H9 (cell line): ENCODE results near the gene CCDC182. TPM values are rescaled to one million over a fixed set of nuclear protein-coding genes. Genes with fewer than 3 reads are reported as not detected.

ENCODE experiments used
- DNase-seq: peaks from one replicate; pipeline ENCODE4 v3.0.0-alpha.2; 2017
- H2AFZ ChIP-seq: one replicate; pipeline ENCODE4 v1.6.1; 2013; ENCODE audit warnings: mild to moderate bottlenecking, low read length, control low read depth, moderate library complexity
- H2AK5ac ChIP-seq: 2 replicates; pipeline ENCODE4 v1.6.1; 2013; ENCODE audit warnings: low read length, control low read depth, mixed read lengths; ENCODE audit not compliant: insufficient read length
- H2BK120ac ChIP-seq: one replicate; pipeline ENCODE4 v1.6.1; 2013; ENCODE audit warnings: low read depth, mild to moderate bottlenecking, low read length, control low read depth, inconsistent platforms; ENCODE audit not compliant: poor library complexity, severe bottlenecking
- H2BK12ac ChIP-seq: 2 replicates; pipeline ENCODE4 v1.6.1; 2013; ENCODE audit warnings: low read length, control low read depth, mixed read lengths, low read depth; ENCODE audit not compliant: insufficient read length
- H2BK15ac ChIP-seq: 2 replicates; pipeline ENCODE4 v1.6.1; 2013; ENCODE audit warnings: low read depth, low read length, control low read depth
- H2BK20ac ChIP-seq: one replicate; pipeline ENCODE4 v1.6.1; 2013; ENCODE audit warnings: low read depth, mild to moderate bottlenecking, low read length, control low read depth, inconsistent platforms; ENCODE audit not compliant: poor library complexity, severe bottlenecking
- H2BK5ac ChIP-seq: 2 replicates; pipeline ENCODE4 v1.6.1; 2013; ENCODE audit warnings: low read length, control low read depth, mixed read lengths; ENCODE audit not compliant: insufficient read length
- H3K14ac ChIP-seq: 2 replicates; pipeline ENCODE4 v1.6.1; 2013; ENCODE audit warnings: low read length, control low read depth; ENCODE audit not compliant: insufficient read depth
- H3K18ac ChIP-seq: 2 replicates; pipeline ENCODE4 v1.6.1; 2013; ENCODE audit warnings: low read depth, mild to moderate bottlenecking, mixed read lengths, low read length, control low read depth; ENCODE audit not compliant: insufficient read length
- H3K23ac ChIP-seq: 2 replicates; pipeline ENCODE4 v1.6.1; 2013; ENCODE audit warnings: low read length, control low read depth, mixed read lengths, low read depth; ENCODE audit not compliant: insufficient read length
- H3K23me2 ChIP-seq: 2 replicates; pipeline ENCODE4 v1.6.1; 2013; ENCODE audit warnings: low read depth, mild to moderate bottlenecking, mixed read lengths, low read length, control low read depth; ENCODE audit not compliant: insufficient read length, poor library complexity, severe bottlenecking
- H3K27ac ChIP-seq: 2 replicates; pipeline ENCODE4 v1.5.1; 2013; ENCODE audit warnings: low read length, control low read depth, mixed read lengths, low read depth; ENCODE audit not compliant: insufficient read length
- H3K27me3 ChIP-seq: 2 replicates; pipeline ENCODE4 v1.6.1; 2013; ENCODE audit warnings: low read length, control low read depth, inconsistent platforms; ENCODE audit not compliant: insufficient read depth
- H3K4ac ChIP-seq: 2 replicates; pipeline ENCODE4 v1.6.1; 2013; ENCODE audit warnings: low read depth, mild to moderate bottlenecking, control low read depth, inconsistent platforms, low read length, moderate library complexity
- H3K4me1 ChIP-seq: 2 replicates; pipeline ENCODE4 v1.6.1; 2013; ENCODE audit warnings: low read length, control low read depth, inconsistent platforms; ENCODE audit not compliant: insufficient read depth
- H3K4me2 ChIP-seq: 2 replicates; pipeline ENCODE4 v1.6.1; 2013; ENCODE audit warnings: low read length, control low read depth, mixed read lengths; ENCODE audit not compliant: insufficient read length, insufficient read depth
- H3K56ac ChIP-seq: 2 replicates; pipeline ENCODE4 v1.6.1; 2013; ENCODE audit warnings: low read depth, mild to moderate bottlenecking, mixed read lengths, low read length, control low read depth; ENCODE audit not compliant: insufficient read length
- H3K79me1 ChIP-seq: 2 replicates; pipeline ENCODE4 v1.6.1; 2013; ENCODE audit warnings: low read depth, mild to moderate bottlenecking, moderate library complexity, low read length, control low read depth, inconsistent platforms; ENCODE audit not compliant: insufficient read depth, poor library complexity, severe bottlenecking
- H3K79me2 ChIP-seq: 2 replicates; pipeline ENCODE4 v1.6.1; 2013; ENCODE audit warnings: low read length, control low read depth, inconsistent platforms; ENCODE audit not compliant: insufficient read depth
- H3K9ac ChIP-seq: 2 replicates; pipeline ENCODE4 v1.6.1; 2013; ENCODE audit warnings: low read length, control low read depth, mixed read lengths; ENCODE audit not compliant: insufficient read length; ENCODE audit errors: extremely low read depth
- H3K9me3 ChIP-seq: one replicate; pipeline ENCODE4 v1.6.1; 2013; ENCODE audit warnings: low read depth, low read length, inconsistent platforms; ENCODE audit not compliant: control insufficient read depth
- H3T11ph ChIP-seq: one replicate; pipeline ENCODE4 v1.6.1; 2013; ENCODE audit warnings: mild to moderate bottlenecking, low read length, control low read depth, inconsistent platforms
- H4K20me1 ChIP-seq: one replicate; pipeline ENCODE4 v1.6.1; 2013; ENCODE audit not compliant: control insufficient read depth, insufficient read length, insufficient read depth
- H4K5ac ChIP-seq: 2 replicates; pipeline ENCODE4 v1.6.1; 2013; ENCODE audit warnings: low read depth, mild to moderate bottlenecking, mixed read lengths, low read length, control low read depth; ENCODE audit not compliant: insufficient read length
- H4K8ac ChIP-seq: replicated peaks from 2 replicates; pipeline ENCODE4 v1.6.1; 2013; ENCODE audit warnings: low read length, control low read depth, mixed read lengths, low read depth; ENCODE audit not compliant: insufficient read length
- H4K91ac ChIP-seq: 2 replicates; pipeline ENCODE4 v1.6.1; 2013; ENCODE audit warnings: low read depth, mild to moderate bottlenecking, moderate library complexity, mixed read lengths, low read length, control low read depth; ENCODE audit not compliant: insufficient read length
- H3K27ac Mint-ChIP-seq, 3 experiments: 2 replicates in 2 of 3; 3 replicates in 1 of 3; pipeline ENCODE4 v1.8.0; 2020 to 2021; ENCODE audit warnings: mixed read lengths in 3 of 3, mild to moderate bottlenecking in 1 of 3, moderate library complexity in 1 of 3
- H3K27me3 Mint-ChIP-seq: 2 replicates; pipeline ENCODE4 v1.8.0; 2021; ENCODE audit warnings: low read depth, mild to moderate bottlenecking, moderate library complexity, mixed read lengths
- H3K36me3 Mint-ChIP-seq, 3 experiments: 2 replicates in 2 of 3; 3 replicates in 1 of 3; pipeline ENCODE4 v1.8.0; 2020 to 2021; ENCODE audit warnings: low read depth in 3 of 3, mixed read lengths in 3 of 3; ENCODE audit not compliant: insufficient read depth in 1 of 3
- H3K4me1 Mint-ChIP-seq, 2 experiments: 2 replicates each; pipeline ENCODE4 v1.8.0; 2020; ENCODE audit warnings: mixed read lengths in 2 of 2
- H3K4me3 Mint-ChIP-seq, 2 experiments: 2 replicates in 1 of 2; 3 replicates in 1 of 2; pipeline ENCODE4 v1.8.0; 2020 to 2021; ENCODE audit warnings: mild to moderate bottlenecking in 2 of 2, mixed read lengths in 2 of 2, moderate library complexity in 1 of 2
- H3K9me3 Mint-ChIP-seq, 2 experiments: 2 replicates in 1 of 2; 3 replicates in 1 of 2; pipeline ENCODE4 v1.8.0; 2020; ENCODE audit warnings: mild to moderate bottlenecking in 2 of 2, mixed read lengths in 2 of 2, moderate library complexity in 1 of 2
- CTCF ChIP-seq: fragments of 200-600 bp; sonication (generic); conservative IDR thresholded peaks from 3 replicates; pipeline ENCODE4 v1.8.0; 2021; ENCODE audit warnings: antibody characterized with exemption, mild to moderate bottlenecking
- WGBS: extraction: QIAGEN DNeasy Blood & Tissue Kit; methylation state at CpG from one replicate; pipeline ENCODE4 v1.1.7; 2013; ENCODE audit warnings: missing lambda C conversion rate, low lambda C conversion rate, mixed read lengths; ENCODE audit not compliant: insufficient read length; ENCODE audit errors: extremely low coverage; 5-methylcytosine and 5-hydroxymethylcytosine counted together
- total RNA-seq: library from RNA; stranded (reverse); gene quantifications from 2 replicates; pipeline ENCODE4 v1.2.1, GENCODE V29; 2021

CCDC182 gene
- total RNA-seq, 1 experiment from 2014 or later: not detected

- H3K9me3 ChIP-seq: no peaks in the 10 kb centered on the region
- Mint-ChIP-seq H3K27ac (no peak overlapping the region; a peak in 1 of 7 replicates), H3K36me3 (no peaks in the 10 kb centered on the region), H3K4me1 (peaks cover 14 to 22% of the 10 kb centered on the region in 2 experiments), H3K4me3 (peak overlapping the region in 1 of 2 experiments; percentile 63; a peak in 2 of 5 replicates), H3K27me3 (peaks cover 34% of the 10 kb centered on the region), H3K9me3 (no peaks in the 10 kb centered on the region)
- H2BK12ac ChIP-seq: no peak overlapping the region
- H3K4ac ChIP-seq: no peak overlapping the region
- H3K23ac ChIP-seq: no peak overlapping the region
- H2BK120ac ChIP-seq: no peak overlapping the region
- no peak overlapping the region for H2AFZ ChIP-seq
- H3K14ac ChIP-seq: no peak overlapping the region
- no peaks in the 10 kb centered on the region for H3K79me2 ChIP-seq
- H3K4me2 ChIP-seq: peak overlapping the region; percentile 42
- no peak overlapping the region for H4K91ac ChIP-seq
- no peak overlapping the region for H2BK5ac ChIP-seq
- H4K8ac ChIP-seq: no peak overlapping the region
- no peak overlapping the region for H3K56ac ChIP-seq
- H3K18ac ChIP-seq: no peak overlapping the region
- no peak overlapping the region for H2AK5ac ChIP-seq
- no peak overlapping the region for H2BK15ac ChIP-seq
- H3K27me3 ChIP-seq: no peaks in the 10 kb centered on the region; the same call in 1 of the 2 replicates
- H3K4me1 ChIP-seq: no peaks in the 10 kb centered on the region
- H2BK20ac ChIP-seq: no peak overlapping the region
- WGBS: no CpG with 5 or more reads among the region's 2 CpGs
- no peak overlapping the region for H3K27ac ChIP-seq
- H3T11ph ChIP-seq: no peak overlapping the region
- no peaks in the 10 kb centered on the region for H3K79me1 ChIP-seq
- DNase-seq: no peak
- no peaks in the 10 kb centered on the region for H3K23me2 ChIP-seq
- no peak overlapping the region for H4K5ac ChIP-seq
- H4K20me1 ChIP-seq: no peaks in the 10 kb centered on the region
- no peak; the same call in 2 of the 3 replicates for TF ChIP-seq CTCF
- H3K9ac ChIP-seq: no peak overlapping the region
Measured at GRCh38 chr17:57708410-57708809, 36.7 kb downstream of the CCDC182 start.
